ENCODE measurements around the gene SCYGR7. TPM values are rescaled to one million over a fixed set of nuclear protein-coding genes. Genes with fewer than 3 reads are reported as not detected.
"Not testable (repeated sequence)": the region's sequence is repeated elsewhere in the genome, so short reads cannot be mapped to it uniquely, and the experiment has no call there.

Gene SCYGR7
- total RNA-seq, 2 donors from 2014 or later = not detected

- no peak for TF ChIP-seq CTCF (IDR thresholded peaks at IDR 0.05)
- Histone ChIP-seq H3K9me3 (no peaks in the 10 kb centered on the region), H3K4me3 (no peak overlapping the region), H3K36me3 (no peaks in the 10 kb centered on the region), H3K4me1 (ENCODE audit: control insufficient read depth in 1 of 2, low read depth in 2 of 2) (peaks cover 2 to 3% of the 10 kb centered on the region in 2 donors), H3K27ac (no peak overlapping the region), H3K27me3 (replicated peaks; ENCODE audit: insufficient read depth) (no peaks in the 10 kb centered on the region)
- DNase-seq (ENCODE audit: low spot score) (no peak), ATAC-seq (ENCODE audit: insufficient number of reproducible peaks, low FRiP score, low read depth) (no peak)
Observed at GRCh38 chr2:227713291-227713690, 14.8 kb upstream of the SCYGR7 start.

- Histone ChIP-seq H3K9me3 (no peaks in the 10 kb centered on the region), H3K27me3 (replicated peaks; ENCODE audit: insufficient read depth) (no peaks in the 10 kb centered on the region), H3K4me1 (ENCODE audit: control insufficient read depth in 1 of 2, low read depth in 2 of 2) (peaks cover 3 to 8% of the 10 kb centered on the region in 2 donors), H3K4me3 (no peak overlapping the region), H3K36me3 (no peaks in the 10 kb centered on the region), H3K27ac (no peak overlapping the region)
- no peak for ATAC-seq (ENCODE audit: insufficient number of reproducible peaks, low FRiP score, low read depth)
- no peak for DNase-seq (ENCODE audit: low spot score)
- no peak for TF ChIP-seq CTCF (IDR thresholded peaks at IDR 0.05)
Observed at GRCh38 chr2:227716501-227716900, 11.6 kb upstream of the SCYGR7 start.

GRCh38 chr2:227717687-227718567 lies 10.2 kb upstream of the SCYGR7 start, which contains the start of gene SLC19A3:
SLC19A3 (minus strand) TSS chr2:227718028; CDS start chr2:227702318, 15,710 bp downstream.
- DNase-seq (ENCODE audit: low spot score) = peak; percentile 51
- Histone ChIP-seq H3K4me1 (ENCODE audit: control insufficient read depth in 1 of 2, low read depth in 2 of 2) (peaks cover 3 to 8% of the 10 kb centered on the region in 2 donors), H3K27me3 (replicated peaks; ENCODE audit: insufficient read depth) (no peaks in the 10 kb centered on the region), H3K36me3 (no peaks in the 10 kb centered on the region), H3K27ac (peak within 1 kb of the TSS; percentile 10 to 65), H3K9me3 (no peaks in the 10 kb centered on the region), H3K4me3 (peak within 1 kb of the TSS; percentile 70)
- TF ChIP-seq CTCF (IDR thresholded peaks at IDR 0.05) = no peak
- ATAC-seq (ENCODE audit: insufficient number of reproducible peaks, low FRiP score, low read depth) = peak; percentile 78

DNA sequence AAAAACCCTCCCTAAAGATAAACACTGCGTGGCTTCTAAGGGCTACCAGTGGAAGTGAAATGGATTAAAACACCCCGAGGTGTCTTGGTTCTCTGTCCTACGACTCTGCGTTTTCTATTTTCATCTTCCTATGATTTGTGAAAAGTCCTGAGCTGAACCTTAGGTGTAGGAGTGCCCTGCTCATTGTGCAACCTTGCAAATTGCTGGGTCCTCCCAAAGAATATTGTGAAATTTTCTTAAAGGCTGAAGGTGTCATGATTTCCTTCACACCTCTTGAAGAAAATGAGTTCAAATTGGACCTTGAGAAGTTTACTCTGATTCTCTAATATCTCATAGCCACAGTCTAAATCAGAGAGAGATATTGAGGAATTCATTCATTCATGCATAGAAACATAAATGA lies 8.5 kb upstream of the SCYGR7 start:
- H3K36me3 ChIP-seq = no peaks in the 10 kb centered on the region
- TF ChIP-seq CTCF (IDR thresholded peaks at IDR 0.05) = no peak
- H3K9me3 ChIP-seq = no peaks in the 10 kb centered on the region
- no peaks in the 10 kb centered on the region for H3K27me3 ChIP-seq (replicated peaks; ENCODE audit: insufficient read depth)
- no peak for DNase-seq (ENCODE audit: low spot score)
- ATAC-seq (ENCODE audit: insufficient number of reproducible peaks, low FRiP score, low read depth) = no peak
- no peak overlapping the region for H3K4me3 ChIP-seq
- no peak overlapping the region for H3K27ac ChIP-seq
- peaks cover 3 to 8% of the 10 kb centered on the region in 2 donors for H3K4me1 ChIP-seq (ENCODE audit: control insufficient read depth in 1 of 2, low read depth in 2 of 2)

- no peak for TF ChIP-seq CTCF (IDR thresholded peaks at IDR 0.05)
- Histone ChIP-seq H3K27me3 (replicated peaks; ENCODE audit: insufficient read depth) (no peaks in the 10 kb centered on the region), H3K4me3 (no peak overlapping the region), H3K9me3 (no peaks in the 10 kb centered on the region), H3K27ac (no peak overlapping the region), H3K4me1 (ENCODE audit: control insufficient read depth in 1 of 2, low read depth in 2 of 2) (peaks cover 0 to 8% of the 10 kb centered on the region in 2 donors), H3K36me3 (no peaks in the 10 kb centered on the region)
- ATAC-seq (ENCODE audit: insufficient number of reproducible peaks, low FRiP score, low read depth) (no peak), DNase-seq (ENCODE audit: low spot score) (no peak)
Observed at GRCh38 chr2:227720680-227721079, 7.5 kb upstream of the SCYGR7 start.

GRCh38 chr2:227722821-227723220 lies 5.3 kb upstream of the SCYGR7 start:
- H3K27ac ChIP-seq; H3K9me3 ChIP-seq; H3K36me3 ChIP-seq; H3K4me3 ChIP-seq; H3K4me1 ChIP-seq (ENCODE audit: control insufficient read depth in 1 of 2, low read depth in 2 of 2); DNase-seq (ENCODE audit: low spot score); ATAC-seq (ENCODE audit: insufficient number of reproducible peaks, low FRiP score, low read depth); H3K27me3 ChIP-seq (replicated peaks; ENCODE audit: insufficient read depth): not testable (repeated sequence)

All from thoracic aorta (tissue), 2 donors.